LNCaP clone FGC (cell line): ENCODE measurements around the gene MARCHF4.

Source experiments
- DNase-seq: peaks from one replicate; pipeline ENCODE4 v3.0.0-alpha.2; 2011; ENCODE audit warnings: low read depth
- H3K4me3 ChIP-seq: 2 replicates; pipeline ENCODE4 v1.5.1; 2011; ENCODE audit warnings: mild to moderate bottlenecking, low read depth, low read length, control low read depth
- TF ChIP-seq, protein P1 (sequence below): IDR thresholded peaks from 2 replicates; pipeline ENCODE4 v1.5.1; 2012; ENCODE audit warnings: mild to moderate bottlenecking; ENCODE audit not compliant: control insufficient read depth, insufficient read depth; ENCODE audit errors: extremely low read depth

Gene MARCHF4

GRCh38 chr2:216328347-216328746 is 43.9 kb downstream of the MARCHF4 start:
- TF ChIP-seq, protein P1, sequence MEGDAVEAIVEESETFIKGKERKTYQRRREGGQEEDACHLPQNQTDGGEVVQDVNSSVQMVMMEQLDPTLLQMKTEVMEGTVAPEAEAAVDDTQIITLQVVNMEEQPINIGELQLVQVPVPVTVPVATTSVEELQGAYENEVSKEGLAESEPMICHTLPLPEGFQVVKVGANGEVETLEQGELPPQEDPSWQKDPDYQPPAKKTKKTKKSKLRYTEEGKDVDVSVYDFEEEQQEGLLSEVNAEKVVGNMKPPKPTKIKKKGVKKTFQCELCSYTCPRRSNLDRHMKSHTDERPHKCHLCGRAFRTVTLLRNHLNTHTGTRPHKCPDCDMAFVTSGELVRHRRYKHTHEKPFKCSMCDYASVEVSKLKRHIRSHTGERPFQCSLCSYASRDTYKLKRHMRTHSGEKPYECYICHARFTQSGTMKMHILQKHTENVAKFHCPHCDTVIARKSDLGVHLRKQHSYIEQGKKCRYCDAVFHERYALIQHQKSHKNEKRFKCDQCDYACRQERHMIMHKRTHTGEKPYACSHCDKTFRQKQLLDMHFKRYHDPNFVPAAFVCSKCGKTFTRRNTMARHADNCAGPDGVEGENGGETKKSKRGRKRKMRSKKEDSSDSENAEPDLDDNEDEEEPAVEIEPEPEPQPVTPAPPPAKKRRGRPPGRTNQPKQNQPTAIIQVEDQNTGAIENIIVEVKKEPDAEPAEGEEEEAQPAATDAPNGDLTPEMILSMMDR, result no peak
- H3K4me3 ChIP-seq, result no peak overlapping the region
- DNase-seq, result no peak

DNA sequence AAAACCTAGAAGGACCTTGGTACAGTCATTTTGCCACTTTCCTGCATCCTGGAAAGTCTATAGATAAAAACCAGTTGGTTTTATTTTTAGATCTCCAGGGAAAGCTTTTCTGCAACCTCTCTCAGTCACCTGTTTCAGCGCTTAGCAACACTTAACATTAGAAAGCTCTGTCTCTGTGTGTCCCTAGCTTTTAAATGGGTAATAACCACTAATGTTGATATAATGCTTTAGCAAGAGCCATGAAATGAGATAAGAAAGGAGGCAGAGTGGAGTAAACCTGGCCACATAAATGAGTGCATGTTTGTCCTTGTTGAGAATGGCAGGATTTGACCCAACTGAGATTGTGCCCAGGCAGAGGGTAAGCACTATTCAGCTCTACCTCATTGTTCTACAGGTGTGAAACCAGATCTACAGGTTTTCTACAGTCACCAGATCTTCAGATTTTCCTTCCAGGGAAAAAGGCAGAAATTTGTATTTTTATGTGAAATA is 44.8 kb downstream of the MARCHF4 start:
- no peak for DNase-seq
- TF ChIP-seq, protein P1, result no peak

More for the DNA sequence above, 44.8 kb downstream of the MARCHF4 start:
- H3K4me3 ChIP-seq, result no peak overlapping the region
